Parathyroid adenoma (tissue), 2 donors: Measurements from ENCODE around the gene PHTF2.

Source experiments
- H2AFZ ChIP-seq: fragments of 300-600 bp; sonication (generic); one replicate; pipeline ENCODE4 v1.7.0; 2017; ENCODE audit warnings: antibody characterized with exemption, mild to moderate bottlenecking
- H3K27ac ChIP-seq: fragments of 300-600 bp; sonication (generic); one replicate; pipeline ENCODE4 v1.7.0; 2017
- H3K27me3 ChIP-seq: fragments of 300-600 bp; sonication (generic); one replicate; pipeline ENCODE4 v1.7.0; 2017; ENCODE audit warnings: low read length; ENCODE audit not compliant: control insufficient read depth, insufficient read depth
- H3K36me3 ChIP-seq: fragments of 300-600 bp; sonication (generic); one replicate; pipeline ENCODE4 v1.7.0; 2017; ENCODE audit warnings: low read length; ENCODE audit not compliant: control insufficient read depth, insufficient read depth
- H3K4me1 ChIP-seq: fragments of 300-600 bp; sonication (generic); one replicate; pipeline ENCODE4 v1.7.0; 2017; ENCODE audit warnings: control low read depth
- H3K4me2 ChIP-seq: fragments of 300-600 bp; sonication (generic); one replicate; pipeline ENCODE4 v1.7.0; 2017; ENCODE audit warnings: low read length
- H3K4me3 ChIP-seq: fragments of 300-600 bp; sonication (generic); one replicate; pipeline ENCODE4 v1.7.0; 2017; ENCODE audit warnings: low read depth, low read length
- H3K79me2 ChIP-seq: fragments of 300-600 bp; sonication (generic); one replicate; pipeline ENCODE4 v1.7.0; 2017; ENCODE audit warnings: control low read depth
- H3K9ac ChIP-seq: fragments of 300-600 bp; sonication (generic); one replicate; pipeline ENCODE4 v1.7.0; 2017; ENCODE audit warnings: mild to moderate bottlenecking
- H3K9me3 ChIP-seq: fragments of 300-600 bp; sonication (generic); one replicate; pipeline ENCODE4 v1.7.0; 2017; ENCODE audit warnings: low read length; ENCODE audit not compliant: control insufficient read depth
- TF ChIP-seq, protein P1 (sequence below): fragments of 300-600 bp; sonication (generic); IDR thresholded peaks from one replicate; pipeline ENCODE4 v1.7.0; 2017; ENCODE audit warnings: antibody characterized with exemption, mild to moderate bottlenecking
- donor health status: primary hyperparathyroidism.

PHTF2 gene

DNA sequence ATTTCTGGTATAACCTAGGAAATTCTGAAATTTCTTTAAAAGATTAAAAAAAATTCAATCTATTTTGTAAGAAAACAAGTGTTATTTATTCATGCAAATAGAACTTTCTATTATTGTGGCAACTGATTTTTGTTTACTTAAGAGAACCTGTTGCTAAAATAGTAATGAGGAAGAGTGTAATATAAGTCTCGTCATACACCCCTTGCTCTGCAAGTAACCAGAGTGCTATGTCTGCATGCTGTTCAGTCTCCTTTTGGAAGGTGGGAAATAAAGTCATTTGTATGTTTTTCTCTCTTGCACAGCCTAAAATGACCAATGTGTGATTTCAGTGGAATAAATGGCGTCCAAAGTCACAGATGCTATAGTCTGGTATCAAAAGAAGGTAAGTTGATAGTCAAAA is 41.3 kb downstream of the PHTF2 start:
- Histone ChIP-seq H3K79me2 (peaks cover 3% of the 10 kb centered on the region), H3K4me1 (peaks cover 9% of the 10 kb centered on the region), H3K27ac (no peak overlapping the region), H3K4me2 (no peak overlapping the region), H3K9ac (no peak overlapping the region), H3K27me3 (no peaks in the 10 kb centered on the region), H2AFZ (no peak overlapping the region), H3K9me3 (no peaks in the 10 kb centered on the region), H3K4me3 (no peak overlapping the region), H3K36me3 (no peaks in the 10 kb centered on the region)
- TF ChIP-seq, protein P1, sequence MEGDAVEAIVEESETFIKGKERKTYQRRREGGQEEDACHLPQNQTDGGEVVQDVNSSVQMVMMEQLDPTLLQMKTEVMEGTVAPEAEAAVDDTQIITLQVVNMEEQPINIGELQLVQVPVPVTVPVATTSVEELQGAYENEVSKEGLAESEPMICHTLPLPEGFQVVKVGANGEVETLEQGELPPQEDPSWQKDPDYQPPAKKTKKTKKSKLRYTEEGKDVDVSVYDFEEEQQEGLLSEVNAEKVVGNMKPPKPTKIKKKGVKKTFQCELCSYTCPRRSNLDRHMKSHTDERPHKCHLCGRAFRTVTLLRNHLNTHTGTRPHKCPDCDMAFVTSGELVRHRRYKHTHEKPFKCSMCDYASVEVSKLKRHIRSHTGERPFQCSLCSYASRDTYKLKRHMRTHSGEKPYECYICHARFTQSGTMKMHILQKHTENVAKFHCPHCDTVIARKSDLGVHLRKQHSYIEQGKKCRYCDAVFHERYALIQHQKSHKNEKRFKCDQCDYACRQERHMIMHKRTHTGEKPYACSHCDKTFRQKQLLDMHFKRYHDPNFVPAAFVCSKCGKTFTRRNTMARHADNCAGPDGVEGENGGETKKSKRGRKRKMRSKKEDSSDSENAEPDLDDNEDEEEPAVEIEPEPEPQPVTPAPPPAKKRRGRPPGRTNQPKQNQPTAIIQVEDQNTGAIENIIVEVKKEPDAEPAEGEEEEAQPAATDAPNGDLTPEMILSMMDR, result no peak

- no peaks in the 10 kb centered on the region for H3K36me3 ChIP-seq
- no peaks in the 10 kb centered on the region for H3K27me3 ChIP-seq
- no peak overlapping the region for H2AFZ ChIP-seq
- no peak overlapping the region for H3K4me2 ChIP-seq
- H3K27ac ChIP-seq, result no peak overlapping the region
- peaks cover 4% of the 10 kb centered on the region for H3K4me1 ChIP-seq
- H3K79me2 ChIP-seq, result no peaks in the 10 kb centered on the region
- TF ChIP-seq, protein P1, result no peak
- no peak overlapping the region for H3K9ac ChIP-seq
- no peak overlapping the region for H3K4me3 ChIP-seq
- H3K9me3 ChIP-seq, result no peaks in the 10 kb centered on the region
Observed at GRCh38 chr7:77843194-77843593, 44.6 kb downstream of the PHTF2 start.

DNA sequence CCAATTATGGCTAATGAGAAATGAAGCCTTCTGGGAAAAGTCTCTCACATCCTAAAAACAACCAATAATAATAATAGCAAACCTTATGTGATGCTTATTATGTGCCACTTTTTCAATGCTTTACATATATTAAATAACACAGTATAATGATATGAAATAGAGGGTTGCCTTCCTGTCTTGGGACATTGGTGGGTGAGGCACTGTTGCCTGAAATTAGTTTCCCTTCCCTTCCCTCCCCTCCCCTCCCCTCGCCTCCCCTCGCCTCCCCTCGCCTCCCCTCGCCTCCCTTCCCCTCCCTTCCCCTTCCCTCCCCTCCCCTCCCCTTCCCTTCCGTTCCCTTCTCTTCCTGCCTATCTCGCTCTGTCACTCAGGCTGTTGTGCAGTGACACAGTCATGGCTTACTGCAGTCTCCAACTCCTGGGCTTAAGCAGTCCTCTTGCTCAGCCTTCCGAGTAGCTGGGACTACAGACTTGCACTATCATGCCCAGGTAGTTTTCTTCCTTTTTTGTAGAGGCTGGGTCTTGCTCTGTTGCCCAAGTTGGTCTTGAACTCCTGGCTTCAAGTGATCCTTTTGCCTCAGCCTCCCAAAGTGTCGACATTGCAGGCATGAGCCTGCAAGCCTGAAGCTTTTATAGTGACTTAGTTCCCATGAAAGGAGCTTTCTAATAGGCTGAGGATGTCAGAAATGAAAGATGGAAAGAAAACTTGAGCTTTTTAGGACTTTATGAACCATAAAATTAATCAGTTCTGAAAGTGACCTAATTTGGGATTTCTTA is 47.9 kb downstream of the PHTF2 start:
- Histone ChIP-seq H3K27ac (no peak overlapping the region), H2AFZ (no peak overlapping the region), H3K27me3 (no peaks in the 10 kb centered on the region), H3K79me2 (peaks cover 3% of the 10 kb centered on the region), H3K4me1 (no peaks in the 10 kb centered on the region), H3K4me2 (no peak overlapping the region), H3K36me3 (no peaks in the 10 kb centered on the region), H3K9ac (no peak overlapping the region), H3K4me3 (no peak overlapping the region), H3K9me3 (no peaks in the 10 kb centered on the region)
- TF ChIP-seq, protein P1, result no peak

- TF ChIP-seq, protein P1, result no peak
- Histone ChIP-seq H3K4me3 (no peak overlapping the region), H2AFZ (no peak overlapping the region), H3K36me3 (no peaks in the 10 kb centered on the region), H3K27ac (no peak overlapping the region), H3K9me3 (no peaks in the 10 kb centered on the region), H3K9ac (no peak overlapping the region), H3K27me3 (no peaks in the 10 kb centered on the region), H3K4me1 (no peaks in the 10 kb centered on the region), H3K79me2 (peaks cover 10% of the 10 kb centered on the region), H3K4me2 (no peak overlapping the region)
Observed at GRCh38 chr7:77855371-77856083, 57.0 kb downstream of the PHTF2 start.
